ENCODE measurements around the gene OR8D2.

Gene OR8D2

GRCh38 chr11:124320097-124320496, at the start of gene OR8D2:
Gene OR8D2, minus strand, starts transcription at chr11:124320197. Its CDS starts 0 bp downstream, at chr11:124320197.
- no peak for DNase-seq (ENCODE audit: low read depth in 3 of 3, low spot score in 1 of 3)

- DNase-seq (ENCODE audit: low read depth in 3 of 3, low spot score in 1 of 3): no peak
Measured at GRCh38 chr11:124359566-124359965, 39.6 kb upstream of the OR8D2 start.

- no peak for DNase-seq (ENCODE audit: low read depth in 3 of 3, low spot score in 1 of 3)
Measured at GRCh38 chr11:124346311-124346955, 26.4 kb upstream of the OR8D2 start.

GRCh38 chr11:124344346-124344745, 24.3 kb upstream of the OR8D2 start:
- DNase-seq (ENCODE audit: low read depth in 3 of 3, low spot score in 1 of 3): no peak

- no peak for DNase-seq (ENCODE audit: low read depth in 3 of 3, low spot score in 1 of 3)
Measured at GRCh38 chr11:124340142-124340447, 20.1 kb upstream of the OR8D2 start.

- DNase-seq (ENCODE audit: low read depth in 3 of 3, low spot score in 1 of 3): no peak
Measured at GRCh38 chr11:124339396-124340141, 19.6 kb upstream of the OR8D2 start.

GRCh38 chr11:124331873-124332272, 11.9 kb upstream of the OR8D2 start:
- no peak for DNase-seq (ENCODE audit: low read depth in 3 of 3, low spot score in 1 of 3)

GRCh38 chr11:124329787-124330478, 9.9 kb upstream of the OR8D2 start:
- no peak for DNase-seq (ENCODE audit: low read depth in 3 of 3, low spot score in 1 of 3)

GRCh38 chr11:124327775-124328174, 7.8 kb upstream of the OR8D2 start:
- DNase-seq (ENCODE audit: low read depth in 3 of 3, low spot score in 1 of 3): no peak

- no peak for DNase-seq (ENCODE audit: low read depth in 3 of 3, low spot score in 1 of 3)
Measured at GRCh38 chr11:124322356-124322755, 2.4 kb upstream of the OR8D2 start.

GRCh38 chr11:124315052-124315451, 4.9 kb downstream of the OR8D2 start:
- DNase-seq (ENCODE audit: low read depth in 3 of 3, low spot score in 1 of 3): no peak

GRCh38 chr11:124313849-124314248, 6.1 kb downstream of the OR8D2 start, which contains the start of gene OR8D1:
Gene OR8D1, minus strand, starts transcription at chr11:124313949. Its CDS starts 3,183 bp downstream, at chr11:124310766.
- no peak for DNase-seq (ENCODE audit: low read depth in 3 of 3, low spot score in 1 of 3)

- DNase-seq (ENCODE audit: low read depth in 3 of 3, low spot score in 1 of 3): no peak
Measured at GRCh38 chr11:124313131-124313530, 6.9 kb downstream of the OR8D2 start.

GRCh38 chr11:124311670-124312069, 8.3 kb downstream of the OR8D2 start:
- DNase-seq (ENCODE audit: low read depth in 3 of 3, low spot score in 1 of 3): no peak

- no peak for DNase-seq (ENCODE audit: low read depth in 3 of 3, low spot score in 1 of 3)
Measured at GRCh38 chr11:124311269-124311668, 8.7 kb downstream of the OR8D2 start.

GRCh38 chr11:124310721-124311120, 9.3 kb downstream of the OR8D2 start:
- no peak for DNase-seq (ENCODE audit: low read depth in 3 of 3, low spot score in 1 of 3)

- DNase-seq (ENCODE audit: low read depth in 3 of 3, low spot score in 1 of 3): no peak
Measured at GRCh38 chr11:124307093-124307492, 12.9 kb downstream of the OR8D2 start.

GRCh38 chr11:124302347-124303125, 17.5 kb downstream of the OR8D2 start:
- DNase-seq (ENCODE audit: low read depth in 3 of 3, low spot score in 1 of 3): no peak

GRCh38 chr11:124301548-124301947, 18.4 kb downstream of the OR8D2 start:
- no peak for DNase-seq (ENCODE audit: low read depth in 3 of 3, low spot score in 1 of 3)

- DNase-seq (ENCODE audit: low read depth in 3 of 3, low spot score in 1 of 3): no peak
Measured at GRCh38 chr11:124297921-124298320, 22.1 kb downstream of the OR8D2 start.

GRCh38 chr11:124296016-124296415, 24.0 kb downstream of the OR8D2 start:
- DNase-seq (ENCODE audit: low read depth in 3 of 3, low spot score in 1 of 3): no peak

Measured in stimulated activated CD4-positive, alpha-beta T cell treated with anti-CD3 and anti-CD28 coated beads, TNF-alpha, amount 100 ng/mL, for 1 hour (primary cell).